A549 (cell line): ENCODE results near the gene DOCK9. TPM values are rescaled to one million over a fixed set of nuclear protein-coding genes. Genes with fewer than 3 reads are reported as not detected.

Experiments used
- ATAC-seq, 2 experiments: fragments of 200-7000 bp in 1 of 2; fragments of >200 bp in 1 of 2; cut with Nextera tagmentation in 1 of 2; cut with Tn5 transposase in 1 of 2; 3 replicates each; pipeline versions ENCODE4 v1.8.0 to v1.9.1; 2018 to 2020; ENCODE audit warnings: mild to moderate bottlenecking in 1 of 2, moderate library complexity in 1 of 2
- CTCF ChIA-PET: fragments of 300-600 bp; sonication (Branson Sonifier 250); formaldehyde crosslinking; extraction: SDS; loops from one replicate; lab custom pipeline; 2021; ENCODE audit warnings: antibody characterized with exemption, inconsistent platforms; lab: Yijun Ruan, JAX
- POLR2A ChIA-PET: fragments of 350-600 bp; formaldehyde crosslinking; extraction: SDS; loops from one replicate; lab custom pipeline; 2021; ENCODE audit warnings: antibody characterized with exemption, inconsistent platforms; lab: Yijun Ruan, JAX
- DNase-seq, 2 experiments: peaks; one replicate each; pipeline versions ENCODE4 v3.0.0 to v3.0.0-alpha.2; 2011 to 2016; ENCODE audit warnings: low read depth in 1 of 2, low spot score in 1 of 2
- FAIRE-seq: peaks from 2 replicates; lab custom pipeline; 2011; peaks lifted over from hg19 to GRCh38; lab: Jason Lieb, UNC
- H3K27ac ChIP-seq, 2 experiments: fragments of >200 bp; sonication (Bioruptor Twin); formaldehyde crosslinking; 3 replicates each; pipeline ENCODE4 v1.5.1; 2016 to 2017
- H3K4me1 ChIP-seq: fragments of >200 bp; sonication (Bioruptor Twin); formaldehyde crosslinking; 3 replicates; pipeline ENCODE4 v1.6.1; 2016
- H3K4me2 ChIP-seq: fragments of >200 bp; sonication (Bioruptor Twin); formaldehyde crosslinking; 3 replicates; pipeline ENCODE4 v1.6.1; 2016
- H3K4me3 ChIP-seq: fragments of >200 bp; sonication (Bioruptor Twin); formaldehyde crosslinking; 3 replicates; pipeline ENCODE4 v1.5.1; 2016
- H3K9me3 ChIP-seq: fragments of >200 bp; sonication (Bioruptor Twin); formaldehyde crosslinking; 3 replicates; pipeline ENCODE4 v1.6.1; 2016
- CBX2 ChIP-seq: fragments of 200-600 bp; sonication (generic); IDR thresholded peaks from 2 replicates; pipeline ENCODE4 v1.6.1; 2016; ENCODE audit warnings: low read depth, mild to moderate bottlenecking, borderline replicate concordance
- CEBPB ChIP-seq, 2 experiments: fragments of >200 bp in 1 of 2; sonication (Bioruptor Twin) in 1 of 2; formaldehyde crosslinking in 1 of 2; IDR thresholded peaks; 2 replicates each; pipeline ENCODE4 v1.6.1; 2012 to 2016
- CHD2 ChIP-seq: fragments of 150-350 bp; IDR thresholded peaks from 2 replicates; pipeline ENCODE4 v1.6.1; 2014; ENCODE audit warnings: low read length; ENCODE audit not compliant: partially characterized antibody
- CHD4 ChIP-seq: fragments of 200-600 bp; sonication (generic); IDR thresholded peaks from 2 replicates; pipeline ENCODE4 v1.6.1; 2016; ENCODE audit warnings: antibody characterized with exemption, mild to moderate bottlenecking, borderline replicate concordance
- EHMT2 ChIP-seq: fragments of 200-600 bp; sonication (generic); IDR thresholded peaks from 2 replicates; pipeline ENCODE4 v1.6.1; 2016; ENCODE audit warnings: antibody characterized with exemption, low read depth, mild to moderate bottlenecking, moderate library complexity
- EP300 ChIP-seq, 2 experiments: fragments of >200 bp; sonication (Bioruptor Twin); formaldehyde crosslinking; IDR thresholded peaks; 2 replicates in 1 of 2; 3 replicates in 1 of 2; pipeline ENCODE4 v1.6.1; 2016 to 2017
- ESRRA ChIP-seq: fragments of 150-350 bp; IDR thresholded peaks from 2 replicates; pipeline ENCODE4 v1.6.1; 2014; ENCODE audit warnings: mild to moderate bottlenecking, low read length, borderline replicate concordance
- FOSB ChIP-seq: fragments of 250-450 bp; sonication (Bioruptor Pico); IDR thresholded peaks from 2 replicates; pipeline ENCODE4 v1.5.0; 2020; ENCODE audit warnings: mild to moderate bottlenecking, moderate library complexity
- FOSL2 ChIP-seq, 2 experiments: fragments of 450-650 bp in 1 of 2; fragments of >200 bp in 1 of 2; sonication (Bioruptor Twin) in 1 of 2; formaldehyde crosslinking; IDR thresholded peaks; 2 replicates each; pipeline versions ENCODE4 v1.5.0 to v1.6.1; 2016 to 2020; ENCODE audit warnings: mild to moderate bottlenecking in 1 of 2, moderate library complexity in 1 of 2
- HDAC2 ChIP-seq: fragments of 200-600 bp; sonication (generic); IDR thresholded peaks from 2 replicates; pipeline ENCODE4 v1.6.1; 2016
- HOXA7 ChIP-seq: fragments of 250-450 bp; sonication (Bioruptor Pico); IDR thresholded peaks from 2 replicates; pipeline ENCODE4 v1.5.0; 2020; ENCODE audit warnings: mild to moderate bottlenecking, moderate library complexity
- HOXB13 ChIP-seq: fragments of 250-450 bp; sonication (Bioruptor Pico); IDR thresholded peaks from 2 replicates; pipeline ENCODE4 v1.5.0; 2020; ENCODE audit warnings: low read depth, mild to moderate bottlenecking, moderate library complexity
- KDM1A ChIP-seq: fragments of 200-600 bp; sonication (generic); IDR thresholded peaks from 2 replicates; pipeline ENCODE4 v1.6.1; 2016; ENCODE audit warnings: low read depth, mild to moderate bottlenecking
- MAFK ChIP-seq: fragments of 450-650 bp; IDR thresholded peaks from 2 replicates; pipeline ENCODE4 v1.6.1; 2014; ENCODE audit not compliant: partially characterized antibody
- NFE2L2 ChIP-seq: fragments of 150-350 bp; conservative IDR thresholded peaks from 2 replicates; pipeline ENCODE4 v1.6.1; 2014; ENCODE audit warnings: low read length
- NPAS2 ChIP-seq: fragments of 250-450 bp; sonication (Bioruptor Pico); IDR thresholded peaks from 2 replicates; pipeline ENCODE4 v1.8.0; 2022; ENCODE audit warnings: mild to moderate bottlenecking, moderate library complexity, borderline replicate concordance
- POLR2A ChIP-seq: IDR thresholded peaks from 2 replicates; pipeline ENCODE4 v1.6.1; 2012; ENCODE audit warnings: mild to moderate bottlenecking, low read length
- RAD21 ChIP-seq, 2 experiments: fragments of >200 bp in 1 of 2; sonication (Bioruptor Twin) in 1 of 2; formaldehyde crosslinking in 1 of 2; IDR thresholded peaks in 1 of 2; conservative IDR thresholded peaks in 1 of 2; 2 replicates in 1 of 2; 3 replicates in 1 of 2; pipeline ENCODE4 v1.6.1; 2012 to 2018; ENCODE audit warnings: inconsistent platforms in 1 of 2
- RARB ChIP-seq: fragments of 250-450 bp; sonication (Bioruptor Pico); IDR thresholded peaks from 2 replicates; pipeline ENCODE4 v1.8.0; 2021; ENCODE audit warnings: mild to moderate bottlenecking, moderate library complexity
- RCOR1 ChIP-seq: fragments of 150-350 bp; IDR thresholded peaks from 2 replicates; pipeline ENCODE4 v1.6.1; 2014; ENCODE audit warnings: antibody characterized with exemption, low read length, low read depth
- RFX5 ChIP-seq: fragments of 450-650 bp; IDR thresholded peaks from 2 replicates; pipeline ENCODE4 v1.7.1; 2014; ENCODE audit warnings: antibody characterized with exemption, mild to moderate bottlenecking, moderate library complexity
- SMC3 ChIP-seq: fragments of >200 bp; sonication (Bioruptor Twin); formaldehyde crosslinking; IDR thresholded peaks from 3 replicates; pipeline ENCODE4 v1.6.1; 2018; ENCODE audit warnings: inconsistent platforms
- ZNF302 ChIP-seq: fragments of 250-450 bp; sonication (Bioruptor Pico); IDR thresholded peaks from 2 replicates; pipeline ENCODE4 v1.9.0; 2021; ENCODE audit warnings: inconsistent platforms, mild to moderate bottlenecking, moderate library complexity
- ZSCAN20 ChIP-seq: fragments of 250-450 bp; sonication (Bioruptor Pico); IDR thresholded peaks from 2 replicates; pipeline ENCODE4 v1.8.0; 2022; ENCODE audit warnings: mild to moderate bottlenecking, moderate library complexity
- WGBS: methylation state at CpG from one replicate; pipeline ENCODE4 v1.1.6; 2017; ENCODE audit errors: missing lambda C conversion rate; 5-methylcytosine and 5-hydroxymethylcytosine counted together
- polyA plus RNA-seq, 4 experiments: library from polyadenylated mRNA; depleted of rRNA in 3 of 4; stranded (reverse); fragments of >200 nt; fragmentation: RNase III in 1 of 4; extraction: RNeasy Plus Mini Kit Qiagen cat#74134 plus additional on column Dnase treatment in 1 of 4; gene quantifications; 2 replicates in 3 of 4; 3 replicates in 1 of 4; pipeline ENCODE4 v1.2.3, GENCODE V29; 2011 to 2017
- TF ChIP-seq, protein P1 (sequence below): IDR thresholded peaks from 2 replicates; pipeline ENCODE4 v1.6.1; 2012; ENCODE audit warnings: low read depth, borderline replicate concordance
- TF ChIP-seq, protein P2 (sequence below): fragments of 150-350 bp; IDR thresholded peaks from 2 replicates; pipeline ENCODE4 v1.6.1; 2014; ENCODE audit warnings: low read depth, mild to moderate bottlenecking, low read length
- TF ChIP-seq, protein P3 (sequence below): fragments of >200 bp; sonication (Bioruptor Twin); formaldehyde crosslinking; IDR thresholded peaks from 2 replicates; pipeline ENCODE4 v1.6.1; 2016
- TF ChIP-seq, protein P4 (sequence below): fragments of 250-450 bp; sonication (Bioruptor Pico); IDR thresholded peaks from 2 replicates; pipeline ENCODE4 v1.5.0; 2020; ENCODE audit warnings: low read depth, mild to moderate bottlenecking, moderate library complexity
- TF ChIP-seq, protein P5 (sequence below): IDR thresholded peaks from 2 replicates; pipeline ENCODE4 v1.6.1; 2012

Gene DOCK9
- polyA plus RNA-seq, 2 of the 4 experiments (the other 2 are of a cell fraction) = 34.0 to 43.9 TPM

DNA sequence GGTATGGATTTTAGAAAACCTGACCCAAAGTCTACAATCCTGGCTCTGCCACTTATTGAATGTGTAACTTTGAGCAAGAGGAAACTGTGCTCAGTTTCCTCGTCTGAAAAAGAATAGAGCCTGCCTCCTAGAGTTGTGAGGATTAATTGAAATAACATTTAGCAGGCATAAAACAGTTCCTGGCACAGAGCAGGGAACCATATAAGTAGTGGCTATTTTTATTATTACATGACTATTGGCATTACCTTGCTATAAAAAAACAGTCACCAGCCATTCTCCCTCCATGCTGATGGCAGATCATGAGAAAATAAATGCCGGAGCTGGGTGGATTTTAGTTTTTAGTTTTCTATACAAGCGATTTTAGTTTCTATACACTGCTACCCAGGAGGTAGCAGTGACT lies 5.8 kb downstream of the DOCK9 start:
- POLR2A ChIA-PET = no interaction called here
- ATAC-seq = no peak
- no peak for DNase-seq
- TF ChIP-seq, protein P1, sequence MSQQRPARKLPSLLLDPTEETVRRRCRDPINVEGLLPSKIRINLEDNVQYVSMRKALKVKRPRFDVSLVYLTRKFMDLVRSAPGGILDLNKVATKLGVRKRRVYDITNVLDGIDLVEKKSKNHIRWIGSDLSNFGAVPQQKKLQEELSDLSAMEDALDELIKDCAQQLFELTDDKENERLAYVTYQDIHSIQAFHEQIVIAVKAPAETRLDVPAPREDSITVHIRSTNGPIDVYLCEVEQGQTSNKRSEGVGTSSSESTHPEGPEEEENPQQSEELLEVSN = no peak
- TF ChIP-seq RFX5 (no peak), ZSCAN20 (CRISPR knock-in tag) (no peak), CHD2 (no peak), CHD4 (no peak), POLR2A (no peak), NFE2L2 (no peak), RCOR1 (no peak), RAD21 (conservative IDR thresholded peaks at IDR 0.05 in 1 of 2, IDR thresholded peaks at IDR 0.05 in 1 of 2) (no peak), CBX2 (no peak), RARB (CRISPR knock-in tag) (no peak), SMC3 (no peak), KDM1A (no peak), MAFK (no peak), EHMT2 (no peak), HOXA7 (CRISPR knock-in tag) (no peak)
- TF ChIP-seq, protein P2, sequence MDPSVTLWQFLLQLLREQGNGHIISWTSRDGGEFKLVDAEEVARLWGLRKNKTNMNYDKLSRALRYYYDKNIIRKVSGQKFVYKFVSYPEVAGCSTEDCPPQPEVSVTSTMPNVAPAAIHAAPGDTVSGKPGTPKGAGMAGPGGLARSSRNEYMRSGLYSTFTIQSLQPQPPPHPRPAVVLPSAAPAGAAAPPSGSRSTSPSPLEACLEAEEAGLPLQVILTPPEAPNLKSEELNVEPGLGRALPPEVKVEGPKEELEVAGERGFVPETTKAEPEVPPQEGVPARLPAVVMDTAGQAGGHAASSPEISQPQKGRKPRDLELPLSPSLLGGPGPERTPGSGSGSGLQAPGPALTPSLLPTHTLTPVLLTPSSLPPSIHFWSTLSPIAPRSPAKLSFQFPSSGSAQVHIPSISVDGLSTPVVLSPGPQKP = no peak
- TF ChIP-seq, protein P3, sequence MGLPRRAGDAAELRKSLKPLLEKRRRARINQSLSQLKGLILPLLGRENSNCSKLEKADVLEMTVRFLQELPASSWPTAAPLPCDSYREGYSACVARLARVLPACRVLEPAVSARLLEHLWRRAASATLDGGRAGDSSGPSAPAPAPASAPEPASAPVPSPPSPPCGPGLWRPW = no peak
- TF ChIP-seq, all 56 proteins: peak for 0
- no peak overlapping the region for H3K4me3 ChIP-seq
- 51% methylated on average over 3 of the region's 3 CpGs for WGBS
- no peak overlapping the region for H3K4me2 ChIP-seq
- H3K4me1 ChIP-seq = peaks cover 7% of the 10 kb centered on the region; the same call in 1 of the 3 replicates
- CTCF ChIA-PET = no interaction called here
- H3K9me3 ChIP-seq = no peaks in the 10 kb centered on the region
- no peak overlapping the region for H3K27ac ChIP-seq
- FAIRE-seq = no peak

DNA sequence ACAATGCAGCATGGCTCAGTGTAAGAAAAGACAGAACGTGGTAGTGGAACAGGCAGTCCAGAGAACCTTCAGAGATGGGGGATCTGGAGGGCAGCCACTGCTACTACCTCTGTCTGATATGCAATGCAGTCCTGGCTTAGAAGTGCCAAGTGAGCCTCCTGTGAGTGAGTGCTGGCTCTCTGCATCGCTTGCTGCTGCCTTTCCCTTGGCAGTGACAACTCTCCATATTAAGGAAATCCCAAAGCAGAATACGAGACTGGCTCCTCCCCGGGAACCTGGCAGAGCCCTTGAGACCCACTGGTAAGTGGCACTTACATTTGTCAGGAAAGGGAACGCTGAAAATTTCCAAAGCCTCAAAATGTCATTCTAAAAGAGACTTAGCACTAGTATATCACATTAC lies 7.5 kb downstream of the DOCK9 start:
- no peak for TF ChIP-seq CBX2
- TF ChIP-seq FOSL2 (IDR thresholded peaks at IDR 0.05) = no peak
- TF ChIP-seq FOSL2 (CRISPR knock-in tag; IDR thresholded peaks at IDR 0.05) = no peak
- TF ChIP-seq, protein P4, sequence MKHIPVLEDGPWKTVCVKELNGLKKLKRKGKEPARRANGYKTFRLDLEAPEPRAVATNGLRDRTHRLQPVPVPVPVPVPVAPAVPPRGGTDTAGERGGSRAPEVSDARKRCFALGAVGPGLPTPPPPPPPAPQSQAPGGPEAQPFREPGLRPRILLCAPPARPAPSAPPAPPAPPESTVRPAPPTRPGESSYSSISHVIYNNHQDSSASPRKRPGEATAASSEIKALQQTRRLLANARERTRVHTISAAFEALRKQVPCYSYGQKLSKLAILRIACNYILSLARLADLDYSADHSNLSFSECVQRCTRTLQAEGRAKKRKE (CRISPR knock-in tag) = no peak
- no peak for TF ChIP-seq RAD21 (conservative IDR thresholded peaks at IDR 0.05 in 1 of 2, IDR thresholded peaks at IDR 0.05 in 1 of 2)
- no peak for TF ChIP-seq HOXA7 (CRISPR knock-in tag)
- TF ChIP-seq EP300 (IDR thresholded peaks at IDR 0.05) = no peak
- TF ChIP-seq ZNF302 = no peak
- TF ChIP-seq FOSB (CRISPR knock-in tag) = no peak
- no peak for TF ChIP-seq CEBPB (IDR thresholded peaks at IDR 0.05)
- TF ChIP-seq HOXB13 (CRISPR knock-in tag) = no peak
- TF ChIP-seq ESRRA = no peak
- TF ChIP-seq, protein P1 = no peak
- TF ChIP-seq, protein P3 = no peak
- TF ChIP-seq EHMT2 = no peak
- no peak for TF ChIP-seq ZSCAN20 (CRISPR knock-in tag)
- TF ChIP-seq SMC3 = no peak
- TF ChIP-seq, protein P5, sequence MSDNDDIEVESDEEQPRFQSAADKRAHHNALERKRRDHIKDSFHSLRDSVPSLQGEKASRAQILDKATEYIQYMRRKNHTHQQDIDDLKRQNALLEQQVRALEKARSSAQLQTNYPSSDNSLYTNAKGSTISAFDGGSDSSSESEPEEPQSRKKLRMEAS = no peak
- no peak for TF ChIP-seq NPAS2 (CRISPR knock-in tag)
- TF ChIP-seq HDAC2 = no peak
- ChIA-PET POLR2A (no interaction called here), CTCF (interaction anchor here (2.0 kb wide), 1 partner anchor 63 kb away, joined by 4 read pairs; no protein-coding TSS in a partner anchor)
- no peak for FAIRE-seq
- no peak for ATAC-seq
- no peak overlapping the region for H3K4me3 ChIP-seq
- H3K4me2 ChIP-seq = no peak overlapping the region
- no peak overlapping the region for H3K27ac ChIP-seq
- 0 out of 3 replicates have a peak, but pooled peaks cover 7% of the 10 kb centered on the region for H3K4me1 ChIP-seq
- no peak for DNase-seq
- H3K9me3 ChIP-seq = no peaks in the 10 kb centered on the region
- WGBS = 95% methylated on average over 4 of the region's 5 CpGs
